Caco-2 (cell line): ENCODE results near the gene RAB27B. TPM values are rescaled to one million over a fixed set of nuclear protein-coding genes. Genes with fewer than 3 reads are reported as not detected.

Source experiments
- BruUV-seq: library from RNA; stranded (reverse); fragments of 400-500 nt; replicated peaks from 2 replicates; lab custom pipeline; 2021; lab: Mats Ljungman, UMichigan
- CTCF ChIA-PET: fragments of 300-600 bp; sonication (Branson Sonifier 250); formaldehyde crosslinking; loops from one replicate; lab custom pipeline; 2022; ENCODE audit warnings: antibody characterized with exemption; lab: Charles Lee
- POLR2A ChIA-PET: fragments of 300-600 bp; sonication (Branson Sonifier 250); formaldehyde crosslinking; loops from one replicate; lab custom pipeline; 2022; ENCODE audit warnings: antibody characterized with exemption; lab: Charles Lee
- DNase-seq, 2 experiments: peaks; one replicate each; pipeline versions ENCODE4 v3.0.0 to v3.0.0-alpha.2; 2020 to 2022
- H3K27me3 ChIP-seq: replicated peaks from 2 replicates; pipeline ENCODE4 v1.6.0; 2011; ENCODE audit warnings: low read length; ENCODE audit not compliant: control insufficient read depth, insufficient read depth
- H3K36me3 ChIP-seq: 2 replicates; pipeline ENCODE4 v1.5.1; 2011; ENCODE audit warnings: low read length; ENCODE audit not compliant: control insufficient read depth, insufficient read depth
- H3K4me1 ChIP-seq: fragments of 250-450 bp; sonication (Bioruptor Pico); 2 replicates; pipeline ENCODE4 v1.5.1; 2020; ENCODE audit warnings: mild to moderate bottlenecking
- H3K4me3 ChIP-seq: 2 replicates; pipeline ENCODE4 v1.5.1; 2011; ENCODE audit warnings: low read depth, mild to moderate bottlenecking, control low read depth, low read length
- H3K9me3 ChIP-seq: fragments of 250-450 bp; sonication (Bioruptor Pico); 2 replicates; pipeline ENCODE4 v1.5.1; 2020; ENCODE audit warnings: mild to moderate bottlenecking, moderate library complexity
- H3K27ac Mint-ChIP-seq: one replicate; pipeline ENCODE4 v1.8.0; 2022; ENCODE audit warnings: mixed read lengths; ENCODE audit not compliant: unreplicated experiment
- H3K27me3 Mint-ChIP-seq: one replicate; pipeline ENCODE4 v1.8.0; 2022; ENCODE audit warnings: mixed read lengths; ENCODE audit not compliant: insufficient read depth, unreplicated experiment
- H3K36me3 Mint-ChIP-seq: one replicate; pipeline ENCODE4 v1.8.0; 2022; ENCODE audit warnings: mild to moderate bottlenecking, mixed read lengths; ENCODE audit not compliant: insufficient read depth, unreplicated experiment
- H3K4me1 Mint-ChIP-seq: one replicate; pipeline ENCODE4 v1.8.0; 2022; ENCODE audit warnings: low read depth, mixed read lengths; ENCODE audit not compliant: unreplicated experiment
- H3K4me3 Mint-ChIP-seq: one replicate; pipeline ENCODE4 v1.8.0; 2022; ENCODE audit warnings: mild to moderate bottlenecking, moderate library complexity, mixed read lengths; ENCODE audit not compliant: unreplicated experiment
- H3K9me3 Mint-ChIP-seq: one replicate; pipeline ENCODE4 v1.8.0; 2022; ENCODE audit warnings: mixed read lengths; ENCODE audit not compliant: unreplicated experiment
- intact Hi-C: fragments of 100-400 bp; cut with micrococcal nuclease; formaldehyde crosslinking; loops from one replicate; pipeline ENCODE4 v1.10.0; 2022; ENCODE audit not compliant: unreplicated experiment
- total RNA-seq: library from RNA; stranded (reverse); gene quantifications from 2 replicates; pipeline ENCODE4 v1.2.3, GENCODE V29; 2022
- TF ChIP-seq, protein P1 (sequence below), 2 experiments: fragments of 200-600 bp in 1 of 2; IDR thresholded peaks; 1 replicate in 1 of 2; 2 replicates in 1 of 2; pipeline versions ENCODE4 v1.5.1 to v1.8.0; 2011 to 2022; ENCODE audit warnings: antibody characterized with exemption in 1 of 2, control low read depth in 1 of 2, inconsistent platforms in 1 of 2, low read depth in 1 of 2, low read length in 1 of 2, mild to moderate bottlenecking in 1 of 2, moderate library complexity in 1 of 2; ENCODE audit not compliant: insufficient read depth in 1 of 2, severe bottlenecking in 1 of 2, unreplicated experiment in 1 of 2

Gene RAB27B
- total RNA-seq, 1 experiment from 2014 or later: 0.32 TPM

DNA sequence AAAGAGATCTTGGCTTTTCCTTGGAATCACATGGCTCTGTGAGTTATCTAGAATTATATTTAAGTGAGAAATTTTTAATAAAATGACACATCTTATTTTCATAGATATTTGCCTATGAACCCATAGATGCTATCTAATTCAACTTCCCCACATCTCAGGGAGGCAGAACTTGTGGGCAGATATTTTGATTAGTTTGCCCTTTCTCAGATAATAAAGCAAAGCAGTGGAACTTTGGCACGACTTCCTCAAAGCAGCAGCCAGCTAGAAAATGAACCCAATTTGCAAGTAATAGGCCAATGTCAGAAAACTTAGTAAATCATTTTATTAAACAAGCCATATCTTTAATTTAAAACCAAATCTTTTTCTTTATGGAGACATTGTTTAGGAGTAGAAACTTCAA is 32.7 kb downstream of the RAB27B start:
- CTCF ChIA-PET: no interaction called here
- no TSS peak for BruUV-seq
- no peaks in the 10 kb centered on the region for H3K27me3 Mint-ChIP-seq
- no peaks in the 10 kb centered on the region for H3K36me3 Mint-ChIP-seq
- Histone ChIP-seq H3K4me1 (no peaks in the 10 kb centered on the region), H3K4me3 (no peak overlapping the region), H3K9me3 (no peaks in the 10 kb centered on the region), H3K27me3 (no peaks in the 10 kb centered on the region), H3K36me3 (no peaks in the 10 kb centered on the region)
- H3K9me3 Mint-ChIP-seq: no peaks in the 10 kb centered on the region
- TF ChIP-seq, protein P1, sequence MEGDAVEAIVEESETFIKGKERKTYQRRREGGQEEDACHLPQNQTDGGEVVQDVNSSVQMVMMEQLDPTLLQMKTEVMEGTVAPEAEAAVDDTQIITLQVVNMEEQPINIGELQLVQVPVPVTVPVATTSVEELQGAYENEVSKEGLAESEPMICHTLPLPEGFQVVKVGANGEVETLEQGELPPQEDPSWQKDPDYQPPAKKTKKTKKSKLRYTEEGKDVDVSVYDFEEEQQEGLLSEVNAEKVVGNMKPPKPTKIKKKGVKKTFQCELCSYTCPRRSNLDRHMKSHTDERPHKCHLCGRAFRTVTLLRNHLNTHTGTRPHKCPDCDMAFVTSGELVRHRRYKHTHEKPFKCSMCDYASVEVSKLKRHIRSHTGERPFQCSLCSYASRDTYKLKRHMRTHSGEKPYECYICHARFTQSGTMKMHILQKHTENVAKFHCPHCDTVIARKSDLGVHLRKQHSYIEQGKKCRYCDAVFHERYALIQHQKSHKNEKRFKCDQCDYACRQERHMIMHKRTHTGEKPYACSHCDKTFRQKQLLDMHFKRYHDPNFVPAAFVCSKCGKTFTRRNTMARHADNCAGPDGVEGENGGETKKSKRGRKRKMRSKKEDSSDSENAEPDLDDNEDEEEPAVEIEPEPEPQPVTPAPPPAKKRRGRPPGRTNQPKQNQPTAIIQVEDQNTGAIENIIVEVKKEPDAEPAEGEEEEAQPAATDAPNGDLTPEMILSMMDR (IDR thresholded peaks at IDR 0.05; ENCODE audit: insufficient read depth in 1 of 2, low read depth in 1 of 2, low read length in 1 of 2, severe bottlenecking in 1 of 2, unreplicated experiment in 1 of 2): no peak
- no peaks in the 10 kb centered on the region for H3K4me1 Mint-ChIP-seq
- POLR2A ChIA-PET: no interaction called here
- intact Hi-C loops: no loop called here
- DNase-seq: no peak
- H3K27ac Mint-ChIP-seq: no peak overlapping the region
- no peak overlapping the region for H3K4me3 Mint-ChIP-seq

DNA sequence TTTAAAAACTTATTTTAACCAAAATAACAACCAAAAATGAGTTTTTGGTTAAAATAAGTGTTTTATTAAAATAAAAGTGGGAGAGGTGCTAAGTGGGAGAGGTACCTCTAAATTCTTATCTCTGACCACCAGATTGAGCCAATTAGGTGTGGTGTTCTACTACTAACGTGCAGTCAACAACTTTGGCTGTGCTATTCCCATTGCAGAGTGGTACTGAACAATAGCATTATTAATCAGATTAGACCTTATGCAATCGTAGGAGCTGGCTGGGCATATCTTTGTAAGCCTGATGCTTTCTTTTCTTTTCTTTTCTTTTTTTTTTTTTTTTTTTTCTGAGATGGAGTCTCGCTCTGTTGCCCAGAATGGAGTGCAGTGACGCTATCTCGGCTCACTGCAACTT is 38.9 kb downstream of the RAB27B start:
- BruUV-seq: no TSS peak
- CTCF ChIA-PET: no interaction called here
- Histone ChIP-seq H3K27me3 (no peaks in the 10 kb centered on the region), H3K9me3 (no peaks in the 10 kb centered on the region), H3K36me3 (no peaks in the 10 kb centered on the region), H3K4me3 (no peak overlapping the region), H3K4me1 (no peaks in the 10 kb centered on the region)
- POLR2A ChIA-PET: no interaction called here
- DNase-seq: no peak
- H3K27ac Mint-ChIP-seq: no peak overlapping the region
- TF ChIP-seq, protein P1 (IDR thresholded peaks at IDR 0.05; ENCODE audit: insufficient read depth in 1 of 2, low read depth in 1 of 2, low read length in 1 of 2, severe bottlenecking in 1 of 2, unreplicated experiment in 1 of 2): no peak
- H3K4me3 Mint-ChIP-seq: no peak overlapping the region
- no peaks in the 10 kb centered on the region for H3K4me1 Mint-ChIP-seq
- H3K9me3 Mint-ChIP-seq: no peaks in the 10 kb centered on the region
- intact Hi-C loops: no loop called here
- H3K36me3 Mint-ChIP-seq: no peaks in the 10 kb centered on the region
- H3K27me3 Mint-ChIP-seq: no peaks in the 10 kb centered on the region

DNA sequence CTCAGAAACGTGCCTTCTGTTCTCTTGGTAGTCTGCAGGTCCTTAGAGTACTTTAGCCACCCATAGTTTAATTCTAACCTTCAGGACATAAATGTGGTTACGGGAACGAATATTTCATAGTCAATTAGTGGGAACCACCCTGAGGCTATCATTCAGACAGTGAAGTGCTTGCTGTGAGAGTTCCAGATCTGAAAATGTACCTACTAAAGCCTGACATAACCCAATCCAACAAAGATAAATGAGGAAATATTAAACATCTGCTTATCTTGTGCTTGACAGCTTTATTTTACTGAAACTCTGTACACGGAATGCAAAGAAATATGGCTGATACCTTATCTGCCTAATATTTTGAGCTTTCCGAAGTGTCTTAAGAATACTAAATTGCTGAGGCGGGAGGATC is 43.0 kb downstream of the RAB27B start:
- Histone ChIP-seq H3K27me3 (no peaks in the 10 kb centered on the region), H3K4me3 (no peak overlapping the region), H3K4me1 (no peaks in the 10 kb centered on the region), H3K9me3 (no peaks in the 10 kb centered on the region), H3K36me3 (no peaks in the 10 kb centered on the region)
- Mint-ChIP-seq H3K4me1 (no peaks in the 10 kb centered on the region), H3K4me3 (no peak overlapping the region), H3K27me3 (no peaks in the 10 kb centered on the region), H3K27ac (no peak overlapping the region), H3K9me3 (no peaks in the 10 kb centered on the region), H3K36me3 (no peaks in the 10 kb centered on the region)
- POLR2A ChIA-PET: no interaction called here
- intact Hi-C loops: no loop called here
- CTCF ChIA-PET: no interaction called here
- DNase-seq: no peak
- BruUV-seq: no TSS peak
- TF ChIP-seq, protein P1 (IDR thresholded peaks at IDR 0.05; ENCODE audit: insufficient read depth in 1 of 2, low read depth in 1 of 2, low read length in 1 of 2, severe bottlenecking in 1 of 2, unreplicated experiment in 1 of 2): no peak
